ENCODE data around the gene C4orf33.

DNA sequence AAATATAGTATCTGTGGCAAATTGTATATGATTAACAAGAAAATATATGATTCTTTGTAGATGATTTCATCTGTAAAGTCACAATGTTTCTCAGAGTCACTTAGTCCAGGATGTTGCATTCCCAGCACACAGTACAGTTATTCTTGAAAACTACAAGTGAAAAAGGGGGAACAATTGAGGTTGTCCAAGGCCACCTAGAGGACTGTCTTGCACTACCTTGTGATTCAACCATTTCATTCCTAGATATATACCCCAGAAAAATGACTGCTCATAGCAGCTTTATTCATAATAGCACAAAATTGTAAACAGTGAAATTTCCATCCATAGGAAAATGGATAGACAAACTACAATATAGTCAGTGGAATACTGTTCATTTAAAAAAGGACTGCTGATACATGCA is 16.0 kb downstream of the C4orf33 start:
- TF ChIP-seq, protein P1, sequence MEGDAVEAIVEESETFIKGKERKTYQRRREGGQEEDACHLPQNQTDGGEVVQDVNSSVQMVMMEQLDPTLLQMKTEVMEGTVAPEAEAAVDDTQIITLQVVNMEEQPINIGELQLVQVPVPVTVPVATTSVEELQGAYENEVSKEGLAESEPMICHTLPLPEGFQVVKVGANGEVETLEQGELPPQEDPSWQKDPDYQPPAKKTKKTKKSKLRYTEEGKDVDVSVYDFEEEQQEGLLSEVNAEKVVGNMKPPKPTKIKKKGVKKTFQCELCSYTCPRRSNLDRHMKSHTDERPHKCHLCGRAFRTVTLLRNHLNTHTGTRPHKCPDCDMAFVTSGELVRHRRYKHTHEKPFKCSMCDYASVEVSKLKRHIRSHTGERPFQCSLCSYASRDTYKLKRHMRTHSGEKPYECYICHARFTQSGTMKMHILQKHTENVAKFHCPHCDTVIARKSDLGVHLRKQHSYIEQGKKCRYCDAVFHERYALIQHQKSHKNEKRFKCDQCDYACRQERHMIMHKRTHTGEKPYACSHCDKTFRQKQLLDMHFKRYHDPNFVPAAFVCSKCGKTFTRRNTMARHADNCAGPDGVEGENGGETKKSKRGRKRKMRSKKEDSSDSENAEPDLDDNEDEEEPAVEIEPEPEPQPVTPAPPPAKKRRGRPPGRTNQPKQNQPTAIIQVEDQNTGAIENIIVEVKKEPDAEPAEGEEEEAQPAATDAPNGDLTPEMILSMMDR (conservative IDR thresholded peaks at IDR 0.05; ENCODE audit: low read length), result peak; percentile 31
- TF ChIP-seq EZH2phosphoT487 (IDR thresholded peaks at IDR 0.05; ENCODE audit: borderline replicate concordance, low read depth, low read length), result no peak
